Mesodermal cell (in vitro differentiated cells): ENCODE results near the gene KRT7. TPM values are rescaled to one million over a fixed set of nuclear protein-coding genes. Genes with fewer than 3 reads are reported as not detected.

ENCODE experiments used
- H3K27ac ChIP-seq: 2 replicates; pipeline ENCODE4 v1.7.0; 2013; ENCODE audit warnings: mild to moderate bottlenecking, low read depth, low read length, moderate library complexity; ENCODE audit not compliant: severe bottlenecking
- H3K36me3 ChIP-seq: 2 replicates; pipeline ENCODE4 v1.7.1; 2013; ENCODE audit warnings: mild to moderate bottlenecking, low read length, moderate library complexity; ENCODE audit not compliant: control insufficient read depth, insufficient read depth
- H3K4me1 ChIP-seq: one replicate; pipeline ENCODE4 v1.7.1; 2013; ENCODE audit warnings: mild to moderate bottlenecking, low read length; ENCODE audit not compliant: insufficient read depth, control insufficient read depth, poor library complexity, severe bottlenecking
- H3K4me3 ChIP-seq: 2 replicates; pipeline ENCODE4 v1.7.0; 2013; ENCODE audit warnings: low read length, control low read depth, mild to moderate bottlenecking; ENCODE audit not compliant: insufficient read depth, poor library complexity, severe bottlenecking; ENCODE audit errors: extremely low read depth
- H3K9me3 ChIP-seq: 2 replicates; pipeline ENCODE4 v1.7.1; 2013; ENCODE audit warnings: mild to moderate bottlenecking, low read length, moderate library complexity; ENCODE audit not compliant: control insufficient read depth
- WGBS, 2 experiments: methylation state at CpG; one replicate each; pipeline ENCODE4 v1.1.5; 2013; ENCODE audit warnings: missing lambda C conversion rate in 2 of 2; ENCODE audit not compliant: insufficient coverage in 2 of 2; 5-methylcytosine and 5-hydroxymethylcytosine counted together
- polyA plus RNA-seq, 2 experiments: library from polyadenylated mRNA; stranded (reverse); fragments of 50-300 nt; gene quantifications; one replicate each; pipeline ENCODE4 v1.2.3, GENCODE V29; 2013

KRT7 gene
- 3.2 TPM for polyA plus RNA-seq (2013, experiment 1 of 2)
- polyA plus RNA-seq (2013, experiment 2 of 2): 1.4 TPM

GRCh38 chr12:52232674-52233461, at the start of gene KRT7:
TSS of gene KRT7 (plus strand) at chr12:52233243. CDS start at chr12:52233297, 54 bp downstream.
- peaks cover 31% of the 10 kb centered on the region for H3K4me1 ChIP-seq
- no peak within 1 kb of the TSS for H3K27ac ChIP-seq
- H3K9me3 ChIP-seq: no peaks in the 10 kb centered on the region
- no peaks in the 10 kb centered on the region for H3K36me3 ChIP-seq
- H3K4me3 ChIP-seq: peak within 1 kb of the TSS; percentile 5
- 5 to 6% methylated on average over 42 to 54 of the region's 58 CpGs for WGBS, 2 experiments

- H3K4me1 ChIP-seq: peaks cover 70% of the 10 kb centered on the region
- 77 to 85% methylated on average over 6 of the region's 6 CpGs for WGBS, 2 experiments
- no peak overlapping the region for H3K27ac ChIP-seq
Observed at GRCh38 chr12:52183544-52183910, 49.5 kb upstream of the KRT7 start.

GRCh38 chr12:52183971-52184370, 49.1 kb upstream of the KRT7 start:
- H3K9me3 ChIP-seq: no peaks in the 10 kb centered on the region
- peaks cover 70% of the 10 kb centered on the region for H3K4me1 ChIP-seq
- H3K4me3 ChIP-seq: no peak overlapping the region
- WGBS, 2 experiments: 85 to 88% methylated on average over 7 of the region's 8 CpGs
- no peaks in the 10 kb centered on the region for H3K36me3 ChIP-seq
- no peak overlapping the region for H3K27ac ChIP-seq

More at GRCh38 chr12:52183544-52183910, 49.5 kb upstream of the KRT7 start:
- H3K36me3 ChIP-seq: no peaks in the 10 kb centered on the region
- no peak overlapping the region for H3K4me3 ChIP-seq
- no peaks in the 10 kb centered on the region for H3K9me3 ChIP-seq

- H3K36me3 ChIP-seq: no peaks in the 10 kb centered on the region
- H3K4me1 ChIP-seq: peaks cover 79% of the 10 kb centered on the region
- no peaks in the 10 kb centered on the region for H3K9me3 ChIP-seq
- H3K27ac ChIP-seq: no peak overlapping the region
- WGBS, 2 experiments: 91 to 98% methylated on average over 4 to 6 of the region's 6 CpGs
- H3K4me3 ChIP-seq: no peak overlapping the region
Observed at GRCh38 chr12:52184813-52185212, 48.2 kb upstream of the KRT7 start.

- Histone ChIP-seq H3K4me1 (peaks cover 81% of the 10 kb centered on the region), H3K4me3 (no peak overlapping the region), H3K36me3 (no peaks in the 10 kb centered on the region), H3K27ac (peak overlapping the region; percentile 91), H3K9me3 (no peaks in the 10 kb centered on the region)
- WGBS, 2 experiments: 88% methylated on average over 10 to 15 of the region's 16 CpGs
Observed at GRCh38 chr12:52185400-52185967, 47.6 kb upstream of the KRT7 start.

GRCh38 chr12:52186118-52186840, 46.8 kb upstream of the KRT7 start:
- Histone ChIP-seq H3K4me1 (peaks cover 81% of the 10 kb centered on the region), H3K27ac (peak overlapping the region; percentile 91), H3K4me3 (no peak overlapping the region), H3K36me3 (no peaks in the 10 kb centered on the region), H3K9me3 (no peaks in the 10 kb centered on the region)
- WGBS, 2 experiments: 74 to 76% methylated on average over 7 to 8 of the region's 8 CpGs

- H3K4me1 ChIP-seq: peaks cover 81% of the 10 kb centered on the region
- WGBS, 2 experiments: 92 to 93% methylated on average over 11 of the region's 11 CpGs
- H3K9me3 ChIP-seq: no peaks in the 10 kb centered on the region
- H3K27ac ChIP-seq: peak overlapping the region; percentile 91
- H3K36me3 ChIP-seq: no peaks in the 10 kb centered on the region
- H3K4me3 ChIP-seq: no peak overlapping the region
Observed at GRCh38 chr12:52187206-52187605, 45.8 kb upstream of the KRT7 start.

GRCh38 chr12:52187640-52188039, 45.4 kb upstream of the KRT7 start:
- 100% methylated on average over 4 of the region's 5 CpGs; no CpG with 5 or more reads in 1 of the 2 experiments for WGBS, 2 experiments
- Histone ChIP-seq H3K9me3 (no peaks in the 10 kb centered on the region), H3K4me1 (peaks cover 79% of the 10 kb centered on the region), H3K27ac (no peak overlapping the region), H3K4me3 (no peak overlapping the region), H3K36me3 (no peaks in the 10 kb centered on the region)

- 90 to 93% methylated on average over 7 of the region's 7 CpGs for WGBS, 2 experiments
- Histone ChIP-seq H3K4me1 (peaks cover 78% of the 10 kb centered on the region), H3K9me3 (no peaks in the 10 kb centered on the region)
Observed at GRCh38 chr12:52188658-52189057, 44.4 kb upstream of the KRT7 start.

GRCh38 chr12:52189376-52190174, 43.5 kb upstream of the KRT7 start:
- 80 to 90% methylated on average over 1 to 3 of the region's 3 CpGs for WGBS, 2 experiments
- no peaks in the 10 kb centered on the region for H3K9me3 ChIP-seq
- H3K4me1 ChIP-seq: peaks cover 79% of the 10 kb centered on the region
- no peak overlapping the region for H3K27ac ChIP-seq
- H3K4me3 ChIP-seq: no peak overlapping the region
- H3K36me3 ChIP-seq: no peaks in the 10 kb centered on the region

More at GRCh38 chr12:52188658-52189057, 44.4 kb upstream of the KRT7 start:
- Histone ChIP-seq H3K36me3 (no peaks in the 10 kb centered on the region), H3K27ac (no peak overlapping the region), H3K4me3 (no peak overlapping the region)
